ENCODE results near the gene QSOX2.

The QSOX2 gene

DNA sequence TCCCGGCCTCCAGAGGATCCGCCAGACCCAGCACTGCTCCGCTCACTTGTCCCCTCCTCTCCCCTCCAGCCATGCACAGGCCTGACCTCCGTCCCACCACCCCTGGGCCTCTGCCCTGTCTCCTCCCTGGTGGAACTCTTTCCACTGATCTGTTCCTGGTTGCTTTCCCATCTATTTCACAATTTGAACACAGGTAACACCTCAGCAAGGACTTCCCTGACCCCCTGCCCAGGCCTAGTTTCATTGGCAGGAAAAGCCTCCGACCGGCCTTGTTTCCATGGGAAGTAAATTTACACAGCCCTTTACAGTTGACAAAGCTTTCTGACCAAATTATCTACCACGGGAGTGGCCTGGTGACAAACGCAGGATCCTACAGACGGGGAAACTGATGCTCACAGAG lies 14.8 kb downstream of the QSOX2 start:
- Histone ChIP-seq H3K27ac (ENCODE audit: low read length) (no peak overlapping the region), H3K4me1 (ENCODE audit: low read length) (no peaks in the 10 kb centered on the region), H3K9me3 (replicated peaks; ENCODE audit: insufficient read depth, low read length) (no peaks in the 10 kb centered on the region), H3K79me2 (ENCODE audit: low read length) (peaks cover 84% of the 10 kb centered on the region), H2AFZ (ENCODE audit: low read length) (no peak overlapping the region), H3K9me2 (replicated peaks; ENCODE audit: insufficient read depth, low read length) (no peaks in the 10 kb centered on the region), H3K36me3 (replicated peaks; ENCODE audit: insufficient read depth, low read length) (no peaks in the 10 kb centered on the region), H3K27me3 (replicated peaks; ENCODE audit: insufficient read depth, low read length) (no peaks in the 10 kb centered on the region), H3K4me3 (ENCODE audit: low read length) (no peak overlapping the region), H3F3A (ENCODE audit: insufficient read depth, low read length) (no peaks in the 10 kb centered on the region), H3K4me2 (ENCODE audit: low read depth, low read length) (no peak overlapping the region), H4K20me1 (ENCODE audit: insufficient read depth, low read length) (peaks cover 2% of the 10 kb centered on the region; the same call in 1 of the 2 replicates), H3K9ac (ENCODE audit: low read length) (no peak overlapping the region)
- TF ChIP-seq, protein P1, sequence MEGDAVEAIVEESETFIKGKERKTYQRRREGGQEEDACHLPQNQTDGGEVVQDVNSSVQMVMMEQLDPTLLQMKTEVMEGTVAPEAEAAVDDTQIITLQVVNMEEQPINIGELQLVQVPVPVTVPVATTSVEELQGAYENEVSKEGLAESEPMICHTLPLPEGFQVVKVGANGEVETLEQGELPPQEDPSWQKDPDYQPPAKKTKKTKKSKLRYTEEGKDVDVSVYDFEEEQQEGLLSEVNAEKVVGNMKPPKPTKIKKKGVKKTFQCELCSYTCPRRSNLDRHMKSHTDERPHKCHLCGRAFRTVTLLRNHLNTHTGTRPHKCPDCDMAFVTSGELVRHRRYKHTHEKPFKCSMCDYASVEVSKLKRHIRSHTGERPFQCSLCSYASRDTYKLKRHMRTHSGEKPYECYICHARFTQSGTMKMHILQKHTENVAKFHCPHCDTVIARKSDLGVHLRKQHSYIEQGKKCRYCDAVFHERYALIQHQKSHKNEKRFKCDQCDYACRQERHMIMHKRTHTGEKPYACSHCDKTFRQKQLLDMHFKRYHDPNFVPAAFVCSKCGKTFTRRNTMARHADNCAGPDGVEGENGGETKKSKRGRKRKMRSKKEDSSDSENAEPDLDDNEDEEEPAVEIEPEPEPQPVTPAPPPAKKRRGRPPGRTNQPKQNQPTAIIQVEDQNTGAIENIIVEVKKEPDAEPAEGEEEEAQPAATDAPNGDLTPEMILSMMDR (IDR thresholded peaks at IDR 0.05; ENCODE audit: low read length), result no peak
- no peak for DNase-seq

DNA sequence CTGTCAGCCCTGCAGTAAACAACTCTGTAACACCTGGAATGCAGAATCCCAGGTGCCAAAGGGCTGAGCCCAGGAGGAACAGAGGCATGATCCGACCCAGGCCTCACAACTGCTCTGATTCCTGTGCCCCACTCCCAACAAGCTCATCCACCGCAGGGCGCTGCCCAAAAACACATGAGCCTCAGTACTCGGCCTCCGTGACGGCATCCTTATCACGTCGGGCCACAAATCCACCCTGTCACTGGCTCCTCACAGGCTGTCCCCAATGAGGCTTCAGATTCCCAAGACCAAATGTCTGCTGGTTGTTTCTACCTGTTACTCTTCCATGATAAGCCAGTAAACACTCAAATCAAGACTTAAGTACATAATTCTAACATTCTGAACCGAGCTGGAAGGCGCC lies 15.2 kb downstream of the QSOX2 start:
- Histone ChIP-seq H3K27ac (ENCODE audit: low read length) (no peak overlapping the region), H3K9me2 (replicated peaks; ENCODE audit: insufficient read depth, low read length) (no peaks in the 10 kb centered on the region), H3K36me3 (replicated peaks; ENCODE audit: insufficient read depth, low read length) (no peaks in the 10 kb centered on the region), H3K4me1 (ENCODE audit: low read length) (no peaks in the 10 kb centered on the region), H3K79me2 (ENCODE audit: low read length) (peaks cover 84% of the 10 kb centered on the region), H4K20me1 (ENCODE audit: insufficient read depth, low read length) (peaks cover 5% of the 10 kb centered on the region; the same call in 1 of the 2 replicates), H2AFZ (ENCODE audit: low read length) (no peak overlapping the region), H3F3A (ENCODE audit: insufficient read depth, low read length) (no peaks in the 10 kb centered on the region), H3K9me3 (replicated peaks; ENCODE audit: insufficient read depth, low read length) (no peaks in the 10 kb centered on the region), H3K9ac (ENCODE audit: low read length) (no peak overlapping the region), H3K27me3 (replicated peaks; ENCODE audit: insufficient read depth, low read length) (no peaks in the 10 kb centered on the region), H3K4me2 (ENCODE audit: low read depth, low read length) (no peak overlapping the region), H3K4me3 (ENCODE audit: low read length) (no peak overlapping the region)
- TF ChIP-seq EZH2 (optimal IDR thresholded peaks at IDR 0.05; ENCODE audit: low read depth, low read length) (no peak), EZH2phosphoT487 (IDR thresholded peaks at IDR 0.05; ENCODE audit: low read length) (no peak)
- TF ChIP-seq, protein P1 (IDR thresholded peaks at IDR 0.05; ENCODE audit: low read length), result no peak
- no peak for DNase-seq

DNA sequence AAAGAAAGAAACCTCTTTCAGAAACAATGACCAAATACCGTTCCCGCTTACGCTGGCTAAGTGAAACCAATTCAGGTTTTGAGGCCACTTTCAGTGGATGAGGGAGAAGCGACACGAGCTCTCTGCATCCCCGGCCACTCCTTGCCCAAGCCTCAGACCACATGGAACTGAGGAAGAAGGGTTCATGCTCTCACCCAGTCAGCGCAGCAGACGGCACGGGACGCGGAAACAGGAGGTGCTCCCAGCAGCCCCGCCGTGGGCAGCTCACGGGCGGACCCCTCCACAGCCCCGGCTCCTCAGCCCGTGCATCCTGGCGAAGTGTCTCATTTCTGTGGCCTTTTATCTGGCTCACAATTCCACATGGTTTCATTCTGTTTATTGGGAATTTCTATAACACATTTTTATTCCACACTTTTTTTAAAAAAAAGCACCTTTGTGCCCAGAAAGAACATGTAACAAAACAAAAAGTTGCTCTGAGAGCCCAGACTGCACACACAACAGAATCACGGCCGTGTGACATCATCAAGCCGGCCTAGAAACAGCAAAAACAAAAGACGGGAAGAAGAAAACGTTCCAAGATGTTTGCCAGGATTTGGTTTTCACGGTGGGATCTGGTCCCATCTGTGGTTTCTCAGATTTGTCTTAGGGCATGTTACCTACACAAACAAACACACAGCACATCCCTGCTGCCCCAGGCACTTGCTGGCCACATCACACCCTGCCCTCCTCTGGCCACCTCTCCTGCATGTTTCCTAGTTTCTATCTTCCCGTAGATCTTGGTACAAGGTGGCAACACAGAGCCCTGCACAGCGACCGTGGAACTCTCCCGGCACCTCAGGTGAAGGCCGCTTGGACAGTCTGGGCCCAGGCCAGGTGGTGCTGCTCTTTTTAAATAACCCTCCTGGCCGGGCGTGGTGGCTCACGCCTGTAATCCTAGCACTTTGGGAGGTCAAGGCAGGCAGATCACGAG lies 16.2 kb downstream of the QSOX2 start:
- Histone ChIP-seq H4K20me1 (ENCODE audit: insufficient read depth, low read length) (peaks cover 5% of the 10 kb centered on the region; the same call in 1 of the 2 replicates), H3K79me2 (ENCODE audit: low read length) (peaks cover 82% of the 10 kb centered on the region), H3K4me3 (ENCODE audit: low read length) (no peak overlapping the region)

More for the DNA sequence above, 16.2 kb downstream of the QSOX2 start:
- Histone ChIP-seq H3K9ac (ENCODE audit: low read length) (no peak overlapping the region), H3K4me2 (ENCODE audit: low read depth, low read length) (no peak overlapping the region), H3F3A (ENCODE audit: insufficient read depth, low read length) (no peaks in the 10 kb centered on the region), H3K4me1 (ENCODE audit: low read length) (no peaks in the 10 kb centered on the region), H3K9me3 (replicated peaks; ENCODE audit: insufficient read depth, low read length) (no peaks in the 10 kb centered on the region), H3K27me3 (replicated peaks; ENCODE audit: insufficient read depth, low read length) (no peaks in the 10 kb centered on the region), H3K36me3 (replicated peaks; ENCODE audit: insufficient read depth, low read length) (no peaks in the 10 kb centered on the region), H3K27ac (ENCODE audit: low read length) (no peak overlapping the region), H2AFZ (ENCODE audit: low read length) (no peak overlapping the region), H3K9me2 (replicated peaks; ENCODE audit: insufficient read depth, low read length) (no peaks in the 10 kb centered on the region)
- no peak for TF ChIP-seq EZH2phosphoT487 (IDR thresholded peaks at IDR 0.05; ENCODE audit: low read length)
- TF ChIP-seq, protein P1 (IDR thresholded peaks at IDR 0.05; ENCODE audit: low read length), result no peak
- no peak for TF ChIP-seq EZH2 (optimal IDR thresholded peaks at IDR 0.05; ENCODE audit: low read depth, low read length)
- DNase-seq, result no peak
